IMR-90 (cell line): Measurements from ENCODE around the gene COG2. TPM values are rescaled to one million over a fixed set of nuclear protein-coding genes. Genes with fewer than 3 reads are reported as not detected.

Experiments used
- ATAC-seq: fragments of 200-7000 bp; cut with Tn5 transposase; 2 replicates; pipeline ENCODE4 v1.9.1; 2020; ENCODE audit warnings: low read depth, mild to moderate bottlenecking, moderate library complexity
- BruUV-seq: library from RNA; stranded (reverse); fragments of 400-500 nt; replicated peaks from 2 replicates; lab custom pipeline; 2021; lab: Mats Ljungman, UMichigan
- CTCF ChIA-PET: fragments of 300-600 bp; formaldehyde crosslinking; extraction: SDS; loops from one replicate; lab custom pipeline; 2021; ENCODE audit warnings: antibody characterized with exemption; lab: Yijun Ruan, JAX
- POLR2A ChIA-PET: fragments of 300-600 bp; sonication (Branson Sonifier 250); formaldehyde crosslinking; loops from one replicate; lab custom pipeline; 2022; ENCODE audit warnings: antibody characterized with exemption; ENCODE audit not compliant: unreplicated experiment; lab: Charles Lee
- DNase-seq: peaks from one replicate; pipeline ENCODE4 v3.0.0; 2013
- H2AFZ ChIP-seq: replicated peaks from 2 replicates; pipeline ENCODE3; 2013; ENCODE audit warnings: low read length, mild to moderate bottlenecking; ENCODE audit not compliant: poor library complexity
- H2AK5ac ChIP-seq: 2 replicates; pipeline ENCODE4 v1.6.1; 2013; ENCODE audit warnings: low read depth, low read length, inconsistent platforms
- H2AK9ac ChIP-seq: replicated peaks from 2 replicates; pipeline ENCODE3; 2013; ENCODE audit warnings: mild to moderate bottlenecking, low read depth, low read length, moderate library complexity; ENCODE audit not compliant: poor library complexity
- H2BK120ac ChIP-seq: 2 replicates; pipeline ENCODE4 v1.6.1; 2013; ENCODE audit warnings: low read depth, low read length, inconsistent platforms
- H2BK15ac ChIP-seq: 3 replicates; pipeline ENCODE4 v1.6.1; 2013; ENCODE audit warnings: low read depth, low read length, inconsistent platforms
- H2BK20ac ChIP-seq: 2 replicates; pipeline ENCODE4 v1.6.1; 2013; ENCODE audit warnings: low read depth, mild to moderate bottlenecking, inconsistent platforms, low read length, moderate library complexity
- H2BK5ac ChIP-seq: 2 replicates; pipeline ENCODE4 v1.6.1; 2013; ENCODE audit warnings: mild to moderate bottlenecking, low read depth, low read length, inconsistent platforms; ENCODE audit not compliant: poor library complexity, severe bottlenecking
- H3K14ac ChIP-seq: replicated peaks from 2 replicates; pipeline ENCODE4 v1.6.1; 2013; ENCODE audit warnings: low read depth, low read length, inconsistent platforms
- H3K18ac ChIP-seq: 2 replicates; pipeline ENCODE4 v1.6.1; 2013; ENCODE audit warnings: low read depth, low read length, control low read depth
- H3K23ac ChIP-seq: 2 replicates; pipeline ENCODE4 v1.6.1; 2013; ENCODE audit warnings: low read depth, low read length, inconsistent platforms
- H3K27ac ChIP-seq: 2 replicates; pipeline ENCODE4 v1.5.1; 2013; ENCODE audit warnings: mild to moderate bottlenecking, control low read depth, low read length; ENCODE audit not compliant: insufficient read depth
- H3K27me3 ChIP-seq: 2 replicates; pipeline ENCODE4 v1.6.1; 2013; ENCODE audit warnings: low read length; ENCODE audit not compliant: control insufficient read depth, insufficient read depth
- H3K36me3 ChIP-seq: 2 replicates; pipeline ENCODE4 v1.6.1; 2013; ENCODE audit warnings: low read length, mixed read lengths; ENCODE audit not compliant: control insufficient read depth, insufficient read depth
- H3K4ac ChIP-seq: 2 replicates; pipeline ENCODE4 v1.6.1; 2013; ENCODE audit warnings: low read depth, low read length, inconsistent platforms
- H3K4me1 ChIP-seq: 2 replicates; pipeline ENCODE4 v1.6.1; 2013; ENCODE audit warnings: low read length, mixed read lengths; ENCODE audit not compliant: control insufficient read depth, insufficient read depth
- H3K4me2 ChIP-seq: 2 replicates; pipeline ENCODE4 v1.6.1; 2013; ENCODE audit warnings: low read depth, mild to moderate bottlenecking, control low read depth, low read length, moderate library complexity
- H3K4me3 ChIP-seq: 2 replicates; pipeline ENCODE4 v1.5.1; 2013; ENCODE audit warnings: low read depth, mild to moderate bottlenecking, control low read depth, low read length, moderate library complexity; ENCODE audit not compliant: insufficient read depth
- H3K56ac ChIP-seq: 2 replicates; pipeline ENCODE4 v1.6.1; 2013; ENCODE audit warnings: low read length, inconsistent platforms; ENCODE audit not compliant: insufficient read depth; ENCODE audit errors: extremely low read depth
- H3K79me1 ChIP-seq, 2 experiments: 2 replicates each; pipeline ENCODE4 v1.6.1; 2013; ENCODE audit warnings: low read length in 2 of 2, inconsistent platforms in 1 of 2, low read depth in 1 of 2
- H3K9ac ChIP-seq: 2 replicates; pipeline ENCODE4 v1.6.1; 2013; ENCODE audit warnings: low read depth, low read length, control low read depth
- H3K9me1 ChIP-seq: 2 replicates; pipeline ENCODE4 v1.6.1; 2013; ENCODE audit warnings: low read length, inconsistent platforms; ENCODE audit not compliant: insufficient read depth
- H3K9me3 ChIP-seq: 2 replicates; pipeline ENCODE4 v1.6.1; 2013; ENCODE audit warnings: low read length; ENCODE audit not compliant: control insufficient read depth, insufficient read depth
- H4K20me1 ChIP-seq: 2 replicates; pipeline ENCODE4 v1.6.1; 2013; ENCODE audit warnings: low read length, inconsistent platforms; ENCODE audit not compliant: insufficient read depth
- H4K5ac ChIP-seq: 2 replicates; pipeline ENCODE4 v1.6.1; 2013; ENCODE audit warnings: mild to moderate bottlenecking, low read depth, low read length, control low read depth
- H4K8ac ChIP-seq, 2 experiments: 2 replicates each; pipeline ENCODE4 v1.6.1; 2013; ENCODE audit warnings: low read depth in 2 of 2, low read length in 2 of 2, control low read depth in 1 of 2, inconsistent platforms in 1 of 2
- H4K91ac ChIP-seq: 2 replicates; pipeline ENCODE4 v1.6.1; 2013; ENCODE audit warnings: low read depth, low read length, inconsistent platforms; ENCODE audit not compliant: insufficient read depth
- BHLHE40 ChIP-seq: fragments of 150-350 bp; IDR thresholded peaks from 2 replicates; pipeline ENCODE4 v1.6.1; 2016; ENCODE audit warnings: mild to moderate bottlenecking, low read depth, low read length
- CEBPB ChIP-seq: IDR thresholded peaks from 2 replicates; pipeline ENCODE4 v1.6.1; 2012; ENCODE audit warnings: low read depth, low read length, improper control_type of control experiment
- FOS ChIP-seq: fragments of 150-350 bp; IDR thresholded peaks from 2 replicates; pipeline ENCODE4 v1.6.1; 2016; ENCODE audit warnings: low read depth, low read length
- MAZ ChIP-seq: IDR thresholded peaks from 2 replicates; pipeline ENCODE4 v1.6.1; 2012; ENCODE audit warnings: low read depth, mild to moderate bottlenecking, low read length, improper control_type of control experiment, moderate library complexity, borderline replicate concordance
- MXI1 ChIP-seq: IDR thresholded peaks from 2 replicates; pipeline ENCODE4 v1.6.1; 2012; ENCODE audit warnings: low read depth, mild to moderate bottlenecking, low read length, moderate library complexity, borderline replicate concordance
- NFE2L2 ChIP-seq: fragments of 150-350 bp; IDR thresholded peaks from 2 replicates; pipeline ENCODE4 v1.6.1; 2016; ENCODE audit warnings: low read depth, mild to moderate bottlenecking, low read length
- RCOR1 ChIP-seq: IDR thresholded peaks from 2 replicates; pipeline ENCODE4 v1.6.1; 2012; ENCODE audit warnings: mild to moderate bottlenecking, low read length, improper control_type of control experiment; ENCODE audit not compliant: insufficient replicate concordance
- SMC3 ChIP-seq: fragments of 150-350 bp; IDR thresholded peaks from 2 replicates; pipeline ENCODE4 v1.6.1; 2016; ENCODE audit warnings: low read depth, mild to moderate bottlenecking, antibody characterized with exemption, low read length, moderate library complexity
- USF2 ChIP-seq: fragments of 150-350 bp; IDR thresholded peaks from 2 replicates; pipeline ENCODE4 v1.6.1; 2017; ENCODE audit warnings: mild to moderate bottlenecking, antibody characterized with exemption, low read length, low read depth
- WGBS, 2 experiments: methylation state at CpG; one replicate each; pipeline versions ENCODE4 v1.1.5 to v1.1.7; 2013; ENCODE audit warnings: missing lambda C conversion rate in 2 of 2; ENCODE audit not compliant: insufficient read length in 1 of 2; ENCODE audit errors: extremely low coverage in 2 of 2; 5-methylcytosine and 5-hydroxymethylcytosine counted together
- dilution Hi-C: fragments of 300-500 bp; cut with HindIII; formaldehyde crosslinking; loops from one replicate; pipeline ENCODE4 v1.14.3; 2018; ENCODE audit warnings: low sequenced_read_pairs; ENCODE audit not compliant: unreplicated experiment
- in situ Hi-C: fragments of 300-500 bp; cut with MboI; formaldehyde crosslinking; loops from 3 replicates; pipeline ENCODE4 v1.14.3; 2019; ENCODE audit warnings: low sequenced_read_pairs, inconsistent platforms, mixed read lengths
- intact Hi-C: fragments of 100-400 bp; cut with micrococcal nuclease; formaldehyde crosslinking; loops from 2 replicates; pipeline ENCODE4 v1.10.0; 2022
- polyA plus RNA-seq, 3 experiments: library from polyadenylated mRNA; depleted of rRNA; stranded (reverse); fragments of >200 nt; gene quantifications; 2 replicates each; pipeline ENCODE4 v1.2.3, GENCODE V29; 2012; ENCODE audit warnings: low replicate concordance in 1 of 3
- total RNA-seq: library from RNA; depleted of rRNA; stranded (reverse); fragments of >200 nt; gene quantifications from 2 replicates; pipeline ENCODE4 v1.2.3, GENCODE V29; 2012

COG2 gene
- total and polyA plus RNA-seq, 2 of the 4 experiments (the other 2 are of a cell fraction) = 9.1 to 16.7 TPM

- TF ChIP-seq USF2 = no peak
- no peak for TF ChIP-seq NFE2L2
Observed at GRCh38 chr1:230709619-230710542, 67.6 kb downstream of the COG2 start (continued).

- BruUV-seq = no TSS peak
- TF ChIP-seq RCOR1 (no peak), CEBPB (no peak), BHLHE40 (no peak), SMC3 (no peak), USF2 (no peak), MXI1 (no peak), MAZ (no peak), FOS (no peak)
- ATAC-seq (no peak), DNase-seq (no peak)
- H3K56ac ChIP-seq = no peak overlapping the region
- ChIA-PET CTCF (no interaction called here), POLR2A (no interaction called here)
- H2BK5ac ChIP-seq = no peak overlapping the region
- H3K9me3 ChIP-seq = no peaks in the 10 kb centered on the region
- peaks cover 4% of the 10 kb centered on the region; the same call in 1 of the 2 replicates for H3K9me1 ChIP-seq
- no peak overlapping the region for H4K5ac ChIP-seq
- H4K8ac ChIP-seq = no peak overlapping the region
- H3K14ac ChIP-seq = no peak overlapping the region
- H3K4ac ChIP-seq = no peak overlapping the region
- H3K4me3 ChIP-seq = no peak overlapping the region
- H3K9ac ChIP-seq = no peak overlapping the region
- H2BK20ac ChIP-seq = no peak overlapping the region
- no CpG with 5 or more reads among the region's 8 CpGs for WGBS, 2 experiments
- H3K18ac ChIP-seq = no peak overlapping the region
- H4K20me1 ChIP-seq = no peaks in the 10 kb centered on the region
- no peak overlapping the region for H2BK15ac ChIP-seq
- H2AK9ac ChIP-seq = peak overlapping the region; percentile 42
- dilution Hi-C loops = no loop called here
- intact Hi-C loops = loop anchor here (5.0 kb wide), 1 partner anchor 42 kb away; no protein-coding TSS in a partner anchor
- no peak overlapping the region for H3K23ac ChIP-seq
- H3K27me3 ChIP-seq = peaks cover 7% of the 10 kb centered on the region; the same call in 1 of the 2 replicates
- no peak overlapping the region for H3K27ac ChIP-seq
- no peak overlapping the region for H3K4me2 ChIP-seq
- no peak overlapping the region for H4K91ac ChIP-seq
- H2BK120ac ChIP-seq = no peak overlapping the region
- H3K4me1 ChIP-seq = peaks cover 9% of the 10 kb centered on the region
- H3K79me1 ChIP-seq = no peaks in the 10 kb centered on the region
- H2AK5ac ChIP-seq = no peak overlapping the region
- in situ Hi-C loops = no loop called here
- no peaks in the 10 kb centered on the region for H3K36me3 ChIP-seq
- peak overlapping the region; percentile 57 for H2AFZ ChIP-seq
Observed at GRCh38 chr1:230710543-230710904, 68.2 kb downstream of the COG2 start.
